Activated T-cell treated with anti-CD3 and anti-CD28 coated beads, Interleukin-2, amount 50 U/mL, for 4 hours (primary cell): ENCODE results near the gene DEPDC1B. TPM values are rescaled to one million over a fixed set of nuclear protein-coding genes. Genes with fewer than 3 reads are reported as not detected.
"Not testable (repeated sequence)": the region's sequence is repeated elsewhere in the genome, so short reads cannot be mapped to it uniquely, and the experiment has no call there.

Experiments used
- ATAC-seq, 2 donors: fragments of 200-7000 bp; cut with Tn5 transposase; one replicate each; pipeline ENCODE4 v1.10.0; 2021
- DNase-seq: peaks from one replicate; pipeline ENCODE4 v3.0.0-alpha.2; 2020
- H3K27me3 Mint-ChIP-seq: one replicate; pipeline ENCODE4 v1.8.0; 2021; ENCODE audit warnings: low read depth, mixed read lengths
- H3K36me3 Mint-ChIP-seq: one replicate; pipeline ENCODE4 v1.8.0; 2022; ENCODE audit warnings: mixed read lengths; ENCODE audit not compliant: insufficient read depth
- H3K4me1 Mint-ChIP-seq: one replicate; pipeline ENCODE4 v1.8.0; 2021; ENCODE audit warnings: low read depth, mixed read lengths
- H3K4me3 Mint-ChIP-seq: one replicate; pipeline ENCODE4 v1.8.0; 2021; ENCODE audit warnings: mild to moderate bottlenecking, moderate library complexity, mixed read lengths
- H3K9me3 Mint-ChIP-seq: one replicate; pipeline ENCODE4 v1.8.0; 2021; ENCODE audit warnings: mixed read lengths
- total RNA-seq, 3 donors: library from RNA; stranded (reverse); gene quantifications; one replicate each; pipeline ENCODE4 v1.2.1, GENCODE V29; 2021

The DEPDC1B gene, protein sequence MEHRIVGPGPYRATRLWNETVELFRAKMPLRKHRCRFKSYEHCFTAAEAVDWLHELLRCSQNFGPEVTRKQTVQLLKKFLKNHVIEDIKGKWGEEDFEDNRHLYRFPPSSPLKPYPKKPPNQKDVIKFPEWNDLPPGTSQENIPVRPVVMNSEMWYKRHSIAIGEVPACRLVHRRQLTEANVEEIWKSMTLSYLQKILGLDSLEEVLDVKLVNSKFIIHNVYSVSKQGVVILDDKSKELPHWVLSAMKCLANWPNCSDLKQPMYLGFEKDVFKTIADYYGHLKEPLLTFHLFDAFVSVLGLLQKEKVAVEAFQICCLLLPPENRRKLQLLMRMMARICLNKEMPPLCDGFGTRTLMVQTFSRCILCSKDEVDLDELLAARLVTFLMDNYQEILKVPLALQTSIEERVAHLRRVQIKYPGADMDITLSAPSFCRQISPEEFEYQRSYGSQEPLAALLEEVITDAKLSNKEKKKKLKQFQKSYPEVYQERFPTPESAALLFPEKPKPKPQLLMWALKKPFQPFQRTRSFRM
- total RNA-seq, result 1 to 10 TPM; 2.4 to 4.3 (median 3.8) TPM

DNA sequence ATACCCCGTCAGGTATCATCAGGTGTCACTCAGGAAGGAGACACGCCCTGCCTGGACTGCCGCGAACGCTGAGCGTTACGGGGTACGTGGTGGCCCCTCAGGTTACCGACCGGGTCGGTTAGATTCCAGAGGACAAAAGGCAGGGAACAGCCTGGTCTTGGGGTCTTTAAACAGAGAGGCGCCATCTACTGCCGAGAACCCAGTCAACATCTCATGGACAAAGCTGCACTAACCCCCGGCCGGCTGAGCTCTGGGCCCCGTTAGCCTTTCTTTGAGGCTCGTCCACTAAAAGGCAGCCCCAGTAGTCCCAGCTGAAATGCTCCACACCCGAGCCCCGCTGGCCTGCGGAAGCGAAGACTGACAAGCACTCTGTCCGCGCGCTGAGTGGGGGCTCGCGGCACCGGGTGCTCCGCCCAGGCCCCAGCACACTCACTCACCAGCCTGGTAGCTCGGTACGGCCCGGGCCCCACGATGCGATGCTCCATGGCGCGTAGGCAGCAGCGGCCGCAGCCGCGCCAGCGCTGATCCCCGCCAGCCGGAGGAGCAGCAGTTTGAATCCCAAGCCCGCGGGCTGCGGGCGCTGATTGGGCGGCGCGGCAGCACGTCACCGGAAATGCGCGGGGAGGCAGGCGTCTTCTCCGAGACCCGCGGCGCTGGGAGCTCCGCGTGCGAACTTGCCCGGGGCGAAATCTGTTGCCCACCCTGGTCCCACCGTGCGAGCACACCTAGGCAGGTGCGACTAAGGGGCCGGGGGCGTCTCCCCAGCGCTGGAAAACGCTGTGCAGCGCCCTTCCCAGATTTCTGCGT is at the start of gene DEPDC1B:
Gene DEPDC1B (minus strand): TSS at position 558 of the 807 bp plus-strand sequence. CDS start 73 bp downstream, at position 485.
- Mint-ChIP-seq H3K4me1 (peaks cover 20% of the 10 kb centered on the region), H3K9me3 (no peaks in the 10 kb centered on the region), H3K27me3 (no peaks in the 10 kb centered on the region), H3K36me3 (no peaks in the 10 kb centered on the region), H3K4me3 (peak within 1 kb of the TSS; percentile 90)
- DNase-seq (peak; percentile 78), ATAC-seq (peak; percentile 98)

DNA sequence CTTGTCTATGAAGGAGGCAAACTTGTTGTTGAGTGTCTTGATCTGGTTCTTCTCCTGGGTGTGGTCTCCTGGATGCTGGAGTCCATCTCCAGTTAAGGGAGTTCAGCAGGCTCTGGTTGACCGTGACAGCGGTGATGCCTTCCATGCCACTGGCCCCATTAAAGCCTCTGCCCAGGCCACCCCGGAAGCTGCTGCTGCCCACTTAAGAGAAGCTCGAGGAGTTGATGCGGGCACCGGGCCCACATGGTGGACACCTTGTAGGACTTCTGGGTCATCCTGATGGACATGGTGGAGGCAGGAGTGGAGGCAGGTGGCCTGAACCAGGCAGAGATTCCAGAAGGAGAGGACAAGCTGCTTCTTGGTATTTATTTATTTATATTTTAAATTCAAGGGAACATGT is 44.7 kb upstream of the DEPDC1B start:
- DNase-seq (no peak), ATAC-seq (no peak)
- Mint-ChIP-seq H3K9me3 (peaks cover 14% of the 10 kb centered on the region), H3K4me1 (no peaks in the 10 kb centered on the region), H3K36me3 (no peaks in the 10 kb centered on the region), H3K27me3 (no peaks in the 10 kb centered on the region), H3K4me3 (no peak overlapping the region)

DNA sequence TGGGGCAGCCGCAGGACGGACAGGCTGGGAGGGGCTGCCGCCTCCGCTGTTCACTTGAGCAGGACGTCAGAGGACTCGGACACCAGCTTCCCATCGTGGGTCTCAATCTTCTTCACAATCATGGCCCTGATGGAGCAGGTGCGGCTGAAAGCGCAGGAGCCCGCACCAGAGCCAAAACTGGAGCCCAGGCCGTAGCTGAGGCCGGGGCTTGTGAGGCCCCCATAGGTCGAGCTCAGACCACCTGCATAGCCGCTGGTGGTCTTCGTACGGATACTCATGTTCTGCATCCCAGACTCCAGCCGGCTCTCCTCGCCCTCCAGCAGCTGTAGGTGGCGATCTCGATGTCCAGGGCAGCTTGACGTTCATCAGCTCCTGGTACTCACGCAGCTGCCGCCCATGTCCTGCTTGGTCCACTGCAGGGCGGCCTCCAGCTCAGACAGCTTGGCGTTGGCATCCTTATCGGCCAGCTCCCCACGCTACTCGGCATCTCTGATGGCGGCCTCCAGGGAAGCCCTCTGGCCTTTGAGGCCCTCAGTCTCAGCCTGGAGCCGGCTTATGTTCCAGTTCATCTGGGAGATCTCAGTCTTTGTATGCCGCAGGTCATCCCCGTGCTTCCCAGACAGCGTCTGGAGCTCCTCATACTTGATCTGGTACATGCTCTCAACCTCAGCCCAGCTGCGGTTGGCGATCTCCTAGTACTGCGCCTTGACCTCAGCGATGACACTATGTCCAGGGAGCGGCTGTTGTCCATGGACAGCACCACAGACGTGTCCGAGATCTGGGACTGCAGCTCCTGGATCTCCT is 43.7 kb upstream of the DEPDC1B start:
- Mint-ChIP-seq H3K36me3 (no peaks in the 10 kb centered on the region), H3K4me1 (no peaks in the 10 kb centered on the region), H3K4me3 (no peak overlapping the region), H3K27me3 (no peaks in the 10 kb centered on the region), H3K9me3 (peaks cover 14% of the 10 kb centered on the region)
- DNase-seq (no peak), ATAC-seq (no peak)

DNA sequence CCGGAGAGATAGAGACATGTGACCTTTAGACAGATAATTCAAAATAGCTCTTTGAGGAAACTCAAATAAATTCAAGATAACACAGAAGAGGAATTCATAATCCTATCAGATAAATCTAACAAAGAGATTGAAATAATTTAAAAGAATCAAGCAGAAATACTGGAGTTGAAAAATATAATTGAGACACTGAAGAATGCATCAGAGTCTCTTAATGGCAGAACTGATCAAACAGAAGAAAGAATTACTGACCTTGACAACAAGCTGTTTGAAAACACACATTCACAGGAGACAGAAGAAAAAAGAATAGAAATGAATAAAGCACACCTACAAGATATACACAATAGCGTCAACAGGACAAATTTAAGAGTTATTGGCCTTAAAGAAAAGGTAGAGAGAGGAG is 40.4 kb upstream of the DEPDC1B start:
- H3K4me1 Mint-ChIP-seq, result no peaks in the 10 kb centered on the region
- no peaks in the 10 kb centered on the region for H3K36me3 Mint-ChIP-seq
- DNase-seq, result no peak
- no peak for ATAC-seq
- peaks cover 14% of the 10 kb centered on the region for H3K9me3 Mint-ChIP-seq
- no peak overlapping the region for H3K4me3 Mint-ChIP-seq
- peaks cover 2% of the 10 kb centered on the region for H3K27me3 Mint-ChIP-seq

DNA sequence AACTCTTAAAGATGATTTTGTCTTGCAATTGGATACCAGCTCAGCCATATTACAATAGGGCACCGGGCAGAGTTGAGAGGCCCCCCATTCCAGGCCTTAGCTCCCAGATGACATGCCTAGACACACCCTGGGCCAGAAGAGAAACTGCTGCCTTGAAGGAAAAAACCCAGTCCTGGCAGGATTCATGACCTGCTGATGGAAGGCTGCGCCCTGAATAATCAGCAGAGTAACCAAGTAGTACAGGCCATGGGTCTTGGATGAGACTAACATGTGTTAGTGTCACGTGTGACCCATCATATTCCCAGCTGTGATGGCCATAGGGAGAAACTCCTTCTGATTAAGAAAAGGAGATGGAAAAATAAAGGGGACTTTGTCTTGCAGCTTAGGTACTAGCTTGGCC is 39.0 kb upstream of the DEPDC1B start:
- DNase-seq (no peak), ATAC-seq (no peak)
- no peak overlapping the region for H3K4me3 Mint-ChIP-seq
- no peaks in the 10 kb centered on the region for H3K36me3 Mint-ChIP-seq
- peaks cover 3% of the 10 kb centered on the region for H3K27me3 Mint-ChIP-seq
- peaks cover 14% of the 10 kb centered on the region for H3K9me3 Mint-ChIP-seq
- H3K4me1 Mint-ChIP-seq, result no peaks in the 10 kb centered on the region

- H3K9me3 Mint-ChIP-seq, result peaks cover 14% of the 10 kb centered on the region
- ATAC-seq, result no peak
- H3K36me3 Mint-ChIP-seq, result no peaks in the 10 kb centered on the region
- no peak for DNase-seq
- no peaks in the 10 kb centered on the region for H3K4me1 Mint-ChIP-seq
- no peak overlapping the region for H3K4me3 Mint-ChIP-seq
- peaks cover 3% of the 10 kb centered on the region for H3K27me3 Mint-ChIP-seq
Observed at GRCh38 chr5:60738461-60738860, 38.5 kb upstream of the DEPDC1B start.

DNA sequence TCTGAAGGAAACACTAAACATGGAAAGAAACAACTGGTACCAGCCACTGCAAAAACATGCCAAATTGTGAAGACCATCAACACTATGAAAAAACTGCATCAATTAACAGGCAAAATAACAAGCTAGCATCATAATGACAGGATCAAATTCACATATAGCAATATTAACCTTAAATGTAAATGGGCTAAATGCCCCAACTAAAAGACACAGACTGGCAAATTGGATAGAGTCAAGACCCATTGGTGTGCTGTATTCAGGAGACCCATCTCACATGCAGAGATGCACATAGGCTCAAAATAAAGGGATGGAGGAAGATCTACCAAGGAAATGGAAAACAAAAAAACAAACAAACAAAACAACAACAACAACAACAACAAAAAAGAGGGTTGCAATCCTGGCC is 30.9 kb upstream of the DEPDC1B start:
- H3K36me3 Mint-ChIP-seq, result not testable (repeated sequence)

DNA sequence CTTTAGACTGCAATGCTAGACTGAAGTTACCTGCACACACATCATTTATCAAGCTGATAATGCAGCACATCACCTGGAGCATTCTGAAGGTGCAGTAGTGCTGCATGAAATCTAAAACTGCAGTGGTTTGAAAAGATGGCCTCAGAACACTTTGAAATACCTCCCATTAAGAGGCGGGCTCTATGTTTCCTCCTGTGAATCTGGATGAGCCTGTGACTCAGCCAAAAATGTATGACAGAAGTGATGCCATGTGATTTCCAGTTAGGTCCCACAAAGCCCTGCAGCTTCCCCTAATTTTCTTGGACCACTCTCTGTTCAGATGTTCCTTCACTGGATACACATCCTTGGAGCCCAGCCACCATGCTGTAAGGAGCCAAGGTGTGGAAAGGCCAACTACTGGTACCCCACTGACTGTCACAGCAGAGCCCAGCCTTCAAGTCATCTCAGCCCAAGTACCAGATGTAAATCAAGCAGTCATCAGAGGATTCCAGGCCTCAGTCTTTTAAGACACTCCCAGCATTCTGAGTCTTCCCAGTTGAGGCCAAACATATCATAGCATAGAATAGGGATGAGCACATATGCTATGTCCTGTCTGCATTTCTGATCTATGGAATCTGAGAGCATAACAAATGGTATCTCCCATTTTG is 27.2 kb upstream of the DEPDC1B start:
- Mint-ChIP-seq H3K4me1 (no peaks in the 10 kb centered on the region), H3K36me3 (no peaks in the 10 kb centered on the region), H3K4me3 (no peak overlapping the region), H3K9me3 (no peaks in the 10 kb centered on the region), H3K27me3 (peaks cover 17% of the 10 kb centered on the region)
- ATAC-seq (no peak), DNase-seq (no peak)

More for the DNA sequence above, 30.9 kb upstream of the DEPDC1B start:
- not testable (repeated sequence) for H3K4me1 Mint-ChIP-seq, H3K4me3 Mint-ChIP-seq, H3K9me3 Mint-ChIP-seq, ATAC-seq, DNase-seq
- peaks cover 15% of the 10 kb centered on the region for H3K27me3 Mint-ChIP-seq

- Mint-ChIP-seq H3K4me1 (no peaks in the 10 kb centered on the region), H3K4me3 (no peak overlapping the region), H3K27me3 (peaks cover 15% of the 10 kb centered on the region), H3K9me3 (no peaks in the 10 kb centered on the region), H3K36me3 (no peaks in the 10 kb centered on the region)
- DNase-seq (no peak), ATAC-seq (no peak)
Observed at GRCh38 chr5:60724126-60724525, 24.2 kb upstream of the DEPDC1B start.

DNA sequence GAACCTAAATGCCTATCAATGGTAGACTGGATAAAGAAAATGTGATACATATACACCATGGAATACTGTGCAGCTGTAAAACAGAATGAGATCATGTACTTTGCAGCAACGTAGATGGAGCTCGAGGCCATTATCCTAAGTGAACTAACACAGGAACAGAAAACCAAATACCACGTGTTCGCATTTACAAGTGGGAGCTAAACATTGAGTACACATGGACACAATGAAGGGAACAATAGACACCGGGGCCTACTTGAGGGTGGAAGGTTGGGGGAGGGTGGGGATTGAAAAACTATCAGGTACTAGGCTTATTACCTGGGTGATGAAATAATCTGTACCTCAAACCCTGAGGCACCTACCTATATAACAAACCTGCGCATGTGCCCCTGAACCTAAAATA is 22.4 kb upstream of the DEPDC1B start:
- Mint-ChIP-seq H3K27me3 (peaks cover 15% of the 10 kb centered on the region), H3K4me3 (no peak overlapping the region), H3K36me3 (no peaks in the 10 kb centered on the region), H3K9me3 (no peaks in the 10 kb centered on the region), H3K4me1 (no peaks in the 10 kb centered on the region)
- no peak for ATAC-seq
- no peak for DNase-seq

DNA sequence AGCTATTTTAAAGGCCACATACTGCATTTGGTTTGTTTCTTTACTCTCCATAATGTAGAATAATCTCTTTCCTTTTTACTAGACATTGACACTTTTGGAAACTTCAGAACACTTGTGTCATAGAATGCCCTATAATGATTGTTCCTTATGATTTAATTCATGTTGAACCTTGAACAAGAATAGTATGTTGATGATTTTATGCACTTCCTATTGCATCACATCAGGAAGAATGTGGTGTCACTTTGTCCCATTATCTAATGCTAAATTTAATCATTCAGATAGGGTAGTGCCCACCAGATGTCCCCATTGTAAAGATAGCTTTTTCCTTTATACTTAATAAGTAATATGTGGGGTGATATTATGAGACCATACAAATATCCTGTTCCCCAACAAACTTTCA is 19.4 kb upstream of the DEPDC1B start:
- Mint-ChIP-seq H3K36me3 (no peaks in the 10 kb centered on the region), H3K4me1 (no peaks in the 10 kb centered on the region), H3K4me3 (no peak overlapping the region), H3K27me3 (peaks cover 19% of the 10 kb centered on the region), H3K9me3 (peaks cover 4% of the 10 kb centered on the region)
- DNase-seq (no peak), ATAC-seq (no peak)

- Mint-ChIP-seq H3K36me3 (no peaks in the 10 kb centered on the region), H3K27me3 (peaks cover 20% of the 10 kb centered on the region), H3K4me3 (no peak overlapping the region), H3K4me1 (no peaks in the 10 kb centered on the region), H3K9me3 (peaks cover 4% of the 10 kb centered on the region)
- ATAC-seq, result no peak
- no peak for DNase-seq
Observed at GRCh38 chr5:60718166-60718892, 18.4 kb upstream of the DEPDC1B start.

GRCh38 chr5:60715201-60715928 is 15.4 kb upstream of the DEPDC1B start:
- not testable (repeated sequence) for ATAC-seq, H3K36me3 Mint-ChIP-seq, DNase-seq, H3K4me3 Mint-ChIP-seq, H3K4me1 Mint-ChIP-seq, H3K9me3 Mint-ChIP-seq
- peaks cover 19% of the 10 kb centered on the region for H3K27me3 Mint-ChIP-seq
